ENCODE data around the gene LIAS. TPM values are rescaled to one million over a fixed set of nuclear protein-coding genes. Genes with fewer than 3 reads are reported as not detected.
"Not testable (repeated sequence)": the region's sequence is repeated elsewhere in the genome, so short reads cannot be mapped to it uniquely, and the experiment has no call there.

Gene LIAS
- total RNA-seq, 1 donor from 2014 or later: 22.0 TPM

GRCh38 chr4:39495446-39496213 lies 36.8 kb downstream of the LIAS start:
- DNase-seq (ENCODE audit: extremely low spot score, unreplicated experiment): no peak
- H3K36me3 Mint-ChIP-seq: peaks cover 7% of the 10 kb centered on the region
- no peaks in the 10 kb centered on the region for H3K4me1 Mint-ChIP-seq (ENCODE audit: unreplicated experiment)
- H3K27me3 Mint-ChIP-seq: no peaks in the 10 kb centered on the region
- H3K27ac Mint-ChIP-seq: peak overlapping the region; percentile 81
- TF ChIP-seq CTCF (conservative IDR thresholded peaks at IDR 0.05): no peak
- H3K9me3 Mint-ChIP-seq: no peaks in the 10 kb centered on the region
- H3K4me3 Mint-ChIP-seq: no peak overlapping the region

- TF ChIP-seq CTCF (conservative IDR thresholded peaks at IDR 0.05): no peak
- Mint-ChIP-seq H3K4me3 (no peak overlapping the region), H3K4me1 (ENCODE audit: unreplicated experiment) (no peaks in the 10 kb centered on the region), H3K27ac (no peak overlapping the region), H3K9me3 (no peaks in the 10 kb centered on the region), H3K27me3 (no peaks in the 10 kb centered on the region), H3K36me3 (peaks cover 19% of the 10 kb centered on the region)
- DNase-seq (ENCODE audit: extremely low spot score, unreplicated experiment): no peak
These were observed 39.3 kb downstream of the LIAS start for GRCh38 chr4:39497909-39498726.

GRCh38 chr4:39498727-39499020 lies 39.8 kb downstream of the LIAS start:
- Mint-ChIP-seq H3K27ac (no peak overlapping the region), H3K9me3 (no peaks in the 10 kb centered on the region), H3K27me3 (no peaks in the 10 kb centered on the region), H3K4me1 (ENCODE audit: unreplicated experiment) (no peaks in the 10 kb centered on the region), H3K36me3 (peaks cover 24% of the 10 kb centered on the region), H3K4me3 (no peak overlapping the region)
- no peak for TF ChIP-seq CTCF (conservative IDR thresholded peaks at IDR 0.05)
- no peak for DNase-seq (ENCODE audit: extremely low spot score, unreplicated experiment)

DNA sequence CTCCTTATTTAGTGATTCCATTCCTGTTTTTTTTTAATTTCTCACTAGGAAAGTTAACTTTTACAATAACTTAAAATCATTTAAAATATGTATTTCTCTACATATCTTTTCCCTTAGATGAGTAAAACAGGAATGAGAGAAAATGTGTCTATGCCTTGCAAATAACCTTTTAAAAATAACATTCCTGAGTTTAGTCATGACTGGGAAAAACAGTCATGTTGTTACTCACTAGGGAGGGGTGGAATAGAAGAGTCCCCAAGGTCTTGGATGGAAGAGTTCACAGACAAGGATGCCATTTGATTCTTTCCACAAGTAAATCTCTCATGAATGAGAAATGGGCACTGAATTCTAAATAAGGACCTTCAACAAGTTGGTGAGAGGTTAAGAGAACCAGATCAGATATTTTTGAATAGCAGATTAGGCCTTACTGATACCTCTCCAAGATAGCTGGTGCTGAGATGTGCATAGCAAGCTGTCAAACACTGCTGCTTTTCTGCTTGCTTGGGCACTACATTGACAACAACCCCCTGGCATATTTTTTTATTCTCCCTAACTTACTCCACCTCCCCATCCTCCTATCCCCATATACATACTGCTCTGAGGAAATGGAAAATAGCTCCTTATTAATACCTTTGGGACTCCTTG lies 43.3 kb downstream of the LIAS start:
- Mint-ChIP-seq H3K4me1 (ENCODE audit: unreplicated experiment) (no peaks in the 10 kb centered on the region), H3K9me3 (no peaks in the 10 kb centered on the region), H3K27me3 (no peaks in the 10 kb centered on the region), H3K4me3 (no peak overlapping the region), H3K36me3 (peaks cover 39% of the 10 kb centered on the region), H3K27ac (no peak overlapping the region)
- TF ChIP-seq CTCF (conservative IDR thresholded peaks at IDR 0.05): no peak
- no peak for DNase-seq (ENCODE audit: extremely low spot score, unreplicated experiment)

GRCh38 chr4:39502664-39503035 lies 43.8 kb downstream of the LIAS start:
- not testable (repeated sequence) for H3K4me1 Mint-ChIP-seq (ENCODE audit: unreplicated experiment); H3K27ac Mint-ChIP-seq; DNase-seq (ENCODE audit: extremely low spot score, unreplicated experiment); H3K4me3 Mint-ChIP-seq; H3K27me3 Mint-ChIP-seq; H3K9me3 Mint-ChIP-seq
- H3K36me3 Mint-ChIP-seq: peaks cover 39% of the 10 kb centered on the region

- Mint-ChIP-seq H3K27ac (no peak overlapping the region), H3K4me1 (ENCODE audit: unreplicated experiment) (no peaks in the 10 kb centered on the region), H3K4me3 (no peak overlapping the region), H3K36me3 (peaks cover 44% of the 10 kb centered on the region), H3K27me3 (no peaks in the 10 kb centered on the region), H3K9me3 (no peaks in the 10 kb centered on the region)
- no peak for TF ChIP-seq CTCF (conservative IDR thresholded peaks at IDR 0.05)
- no peak for DNase-seq (ENCODE audit: extremely low spot score, unreplicated experiment)
These were observed 45.7 kb downstream of the LIAS start for GRCh38 chr4:39504538-39504937.

All from type B pancreatic cell (in vitro differentiated cells).